Activated naive CD4-positive, alpha-beta T cell treated with Interleukin-2 at 50 U/mL for 16 hours (primary cell): ENCODE data around the gene RPS6KL1.

Source experiments
- DNase-seq: peaks from one replicate; pipeline ENCODE4 v3.0.0-alpha.2; 2020

RPS6KL1 gene

DNA sequence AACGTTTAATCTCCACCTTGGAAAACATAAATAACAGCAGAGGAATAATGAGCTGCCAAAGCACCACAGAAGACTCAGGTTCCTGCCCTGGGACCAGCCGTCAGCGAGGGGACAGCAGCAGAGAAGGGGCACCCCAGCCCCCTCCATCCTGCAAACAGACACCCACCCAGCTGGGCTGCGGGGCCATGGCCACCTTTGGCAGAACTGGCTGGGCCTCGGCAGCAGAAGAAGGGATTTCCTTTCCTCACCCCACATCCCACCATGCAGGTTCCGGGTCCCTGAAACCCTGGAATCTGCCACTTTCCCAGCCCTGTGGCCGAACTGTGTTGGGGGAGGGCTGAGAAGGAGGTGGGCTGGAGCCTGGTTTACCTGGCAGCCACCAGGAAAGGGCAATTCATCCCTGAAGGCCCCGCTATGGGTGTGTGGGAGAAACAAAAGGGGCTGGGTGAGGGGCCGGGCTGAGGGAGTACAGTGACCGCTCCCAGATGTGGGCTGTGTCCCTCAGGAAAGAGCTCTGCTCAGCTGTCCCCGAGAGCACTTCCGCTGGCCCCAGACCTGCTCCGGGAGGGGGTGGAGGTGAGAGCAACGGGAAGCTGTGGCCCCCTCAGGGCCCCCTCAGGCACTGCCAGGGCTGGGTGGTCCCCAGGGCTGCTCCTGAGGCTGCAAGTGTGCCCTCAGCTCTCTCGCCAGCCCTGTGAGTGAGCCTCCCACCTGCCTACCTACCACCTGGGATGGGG lies 28.6 kb upstream of the RPS6KL1 start:
- DNase-seq: no peak

DNA sequence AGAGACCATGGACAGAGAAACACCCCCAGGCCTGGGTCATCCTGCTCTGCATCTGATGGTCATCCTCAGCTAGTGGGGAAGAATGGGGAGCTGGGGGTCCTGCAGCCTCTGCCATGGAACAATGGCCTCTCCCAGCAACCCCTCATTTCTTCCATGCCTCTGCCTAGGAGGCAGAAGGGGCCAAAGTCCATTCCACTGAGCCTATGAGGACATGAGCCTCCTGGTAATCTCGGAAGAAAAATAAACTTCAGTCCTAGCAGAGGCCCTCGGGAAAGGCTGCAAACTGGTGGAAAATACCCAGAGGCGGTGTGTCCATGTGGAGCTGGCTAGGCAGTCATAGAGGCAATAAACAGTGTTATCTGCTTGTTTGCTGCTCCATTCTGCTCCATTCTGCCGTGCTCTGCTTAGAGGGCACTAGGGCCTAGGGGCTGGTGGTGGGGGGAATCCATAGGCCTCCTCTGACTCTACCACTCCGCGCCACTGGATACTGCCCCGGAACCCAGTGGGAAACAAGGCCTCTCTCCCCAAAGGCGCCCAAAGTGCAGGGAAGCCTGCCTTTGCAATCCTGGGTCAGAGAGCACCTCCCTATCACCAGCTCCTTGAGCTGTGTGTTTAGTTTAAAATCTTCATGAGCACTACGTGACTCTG lies 27.9 kb upstream of the RPS6KL1 start:
- DNase-seq: no peak

DNA sequence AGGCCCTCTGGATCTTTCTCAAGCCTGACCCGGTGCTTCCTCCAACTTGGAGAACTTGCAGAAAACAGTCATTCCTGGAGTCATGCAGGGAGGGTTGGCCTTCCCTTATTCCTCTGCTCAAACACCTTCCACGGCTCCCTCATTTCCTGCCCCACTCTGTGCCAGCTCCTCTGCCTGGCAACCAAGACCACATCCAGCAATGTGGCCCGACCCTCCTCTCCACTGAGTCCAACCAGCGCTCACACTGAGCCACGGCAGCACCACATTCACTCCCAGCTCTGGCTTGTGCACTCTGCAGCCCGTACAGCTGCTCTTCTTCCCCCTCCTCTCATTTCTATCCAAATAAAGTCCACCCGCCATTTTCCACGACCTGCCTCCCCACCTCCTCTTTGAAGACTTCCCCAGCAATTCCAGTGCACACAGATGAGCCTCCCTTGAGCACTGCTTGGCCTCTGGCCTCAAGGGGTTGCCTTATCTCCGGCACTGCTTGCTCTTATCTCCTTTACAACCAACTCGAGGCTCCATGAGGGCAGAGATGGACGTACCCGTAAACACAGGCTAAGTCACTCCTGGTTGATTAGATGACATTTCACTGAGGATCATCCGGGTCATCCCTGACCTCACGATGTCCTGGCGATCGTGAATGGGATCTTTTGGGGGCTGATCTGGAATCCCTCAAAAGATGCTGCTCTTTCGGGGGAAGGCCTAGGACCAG lies 27.0 kb upstream of the RPS6KL1 start:
- DNase-seq: no peak

DNA sequence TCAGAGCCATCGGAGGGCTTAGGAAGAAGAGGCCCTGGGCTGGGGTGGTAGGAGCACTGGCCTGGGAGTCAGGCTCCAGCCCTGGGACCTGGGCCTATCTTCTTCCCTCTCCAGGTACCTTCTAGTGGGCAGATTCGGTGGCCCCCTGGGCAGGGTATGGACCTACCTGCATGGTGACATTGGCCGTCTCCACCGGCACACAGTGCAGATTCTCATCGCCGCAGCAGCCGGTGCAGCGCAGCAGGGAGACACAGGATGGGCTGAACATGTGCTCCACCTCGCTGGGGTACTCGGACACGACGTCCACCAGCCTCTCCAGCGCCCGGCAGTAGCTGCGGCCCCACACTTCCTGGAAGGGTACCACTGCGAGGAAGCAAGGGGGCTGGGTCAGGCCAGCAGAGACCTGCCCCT lies 26.1 kb upstream of the RPS6KL1 start:
- DNase-seq: no peak

DNA sequence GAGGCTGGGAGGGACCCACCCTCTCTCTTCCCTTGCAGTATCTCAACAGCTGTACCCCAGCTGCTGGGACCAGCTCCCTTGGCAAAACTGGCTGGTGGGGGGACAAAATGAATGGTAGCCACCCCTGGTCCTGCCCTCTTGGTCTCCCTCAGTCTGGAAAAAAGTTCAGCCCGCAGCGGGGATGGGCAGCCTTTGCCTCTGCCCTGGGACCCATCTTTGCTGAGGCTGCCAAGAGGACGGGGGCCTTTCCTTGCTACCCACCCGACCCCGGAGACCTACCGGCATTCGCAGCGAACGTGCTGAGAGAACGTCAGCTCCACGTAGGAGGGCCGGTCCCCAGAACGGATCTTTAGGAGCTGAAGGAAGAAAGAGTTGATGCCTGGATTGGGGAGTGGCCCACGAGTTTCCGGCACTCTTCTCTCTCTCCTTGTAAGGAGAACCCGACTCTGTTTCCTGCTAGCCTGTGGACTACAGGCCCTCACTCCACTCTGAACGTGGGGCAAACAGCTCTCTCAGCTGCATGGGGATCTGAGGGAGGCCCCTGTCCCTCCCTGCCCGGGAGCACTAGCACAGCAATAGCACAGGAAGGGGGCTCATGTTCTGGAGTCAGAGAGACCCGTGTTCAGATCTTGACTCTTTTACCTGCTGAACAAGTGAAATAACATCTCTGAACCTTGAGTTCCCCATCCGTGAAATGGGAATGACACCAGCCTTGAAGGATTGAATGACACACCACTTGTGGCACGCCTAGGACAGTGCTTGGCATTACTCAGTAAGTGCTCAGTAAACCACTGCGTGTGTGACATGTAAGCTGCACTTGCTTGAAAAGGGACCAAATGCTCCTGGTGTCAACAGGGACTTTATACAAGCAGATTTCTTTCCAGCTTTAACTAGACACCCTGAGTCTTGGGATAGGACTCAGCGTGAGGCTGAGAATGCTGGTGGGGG lies 25.4 kb upstream of the RPS6KL1 start:
- no peak for DNase-seq

DNA sequence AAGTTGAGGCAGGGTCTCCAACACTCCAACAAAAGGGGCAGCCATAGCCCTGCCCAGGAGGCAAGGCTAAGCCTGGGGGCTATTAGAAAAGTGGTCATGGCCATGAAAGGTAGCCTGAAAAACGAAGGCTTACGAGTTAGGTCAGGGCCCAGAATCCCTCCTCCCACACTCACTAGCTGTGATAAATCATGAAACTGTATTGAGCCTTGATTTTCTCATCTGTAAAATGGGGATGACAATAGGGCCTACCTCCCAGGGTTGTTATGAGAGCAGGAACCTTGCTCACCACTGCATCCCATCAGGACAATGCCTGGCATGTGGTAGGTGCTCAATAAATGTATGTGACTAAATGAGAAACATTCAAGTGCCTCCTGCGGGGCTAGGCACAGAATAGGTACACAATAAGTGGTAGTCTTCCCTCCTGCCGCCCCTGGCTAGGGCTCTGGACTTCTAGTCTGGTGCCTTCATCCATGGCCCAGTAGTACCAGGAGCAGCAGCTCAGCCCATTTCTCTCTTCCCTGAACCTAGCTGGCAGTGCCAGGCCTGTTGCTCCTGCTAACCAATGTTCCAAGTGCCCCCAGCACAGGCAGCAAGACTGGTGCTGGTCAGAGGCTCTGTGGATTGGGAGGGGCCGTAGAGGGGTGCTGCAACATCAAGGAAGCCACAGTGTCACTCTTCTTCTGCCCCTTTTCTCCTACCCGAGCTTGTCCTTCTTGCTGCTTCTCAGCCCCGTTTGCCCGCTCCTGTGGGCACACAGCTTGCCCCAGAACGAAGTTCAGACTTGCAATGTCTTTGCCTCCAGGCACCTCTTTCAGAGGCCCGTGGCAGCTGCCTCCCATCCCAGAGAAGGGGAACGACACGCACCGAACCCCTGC lies 24.5 kb upstream of the RPS6KL1 start:
- DNase-seq: no peak

DNA sequence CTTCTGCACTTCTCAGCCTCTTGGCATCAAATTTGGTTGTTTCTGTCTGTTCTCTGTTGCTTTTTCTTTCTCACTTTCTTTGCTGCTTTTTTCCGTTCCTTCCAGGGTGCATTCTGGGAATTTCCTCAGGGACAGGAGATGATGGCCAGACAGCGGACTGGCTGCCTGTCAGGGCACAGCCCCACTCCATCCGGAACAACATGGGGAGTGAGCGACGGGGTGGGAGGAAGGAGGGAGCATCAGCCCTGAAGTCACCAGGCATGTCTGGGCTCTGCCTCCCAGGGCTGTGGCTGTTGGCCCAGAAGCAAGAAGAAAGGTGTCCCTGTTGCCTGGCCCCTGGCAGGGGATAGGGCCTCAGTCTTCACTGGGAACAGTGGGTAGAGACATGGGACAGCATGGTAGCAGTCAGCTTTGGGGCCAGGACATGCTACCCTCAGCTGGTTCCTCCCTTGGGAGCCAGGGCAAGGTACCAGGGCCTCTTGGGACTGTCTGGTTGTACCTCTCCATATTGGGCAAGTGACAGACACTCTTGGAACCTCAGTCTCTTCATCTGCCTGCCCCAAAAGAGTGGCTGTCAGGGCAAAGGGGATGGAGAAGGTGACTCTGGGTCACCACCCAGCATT lies 23.7 kb upstream of the RPS6KL1 start:
- no peak for DNase-seq

DNA sequence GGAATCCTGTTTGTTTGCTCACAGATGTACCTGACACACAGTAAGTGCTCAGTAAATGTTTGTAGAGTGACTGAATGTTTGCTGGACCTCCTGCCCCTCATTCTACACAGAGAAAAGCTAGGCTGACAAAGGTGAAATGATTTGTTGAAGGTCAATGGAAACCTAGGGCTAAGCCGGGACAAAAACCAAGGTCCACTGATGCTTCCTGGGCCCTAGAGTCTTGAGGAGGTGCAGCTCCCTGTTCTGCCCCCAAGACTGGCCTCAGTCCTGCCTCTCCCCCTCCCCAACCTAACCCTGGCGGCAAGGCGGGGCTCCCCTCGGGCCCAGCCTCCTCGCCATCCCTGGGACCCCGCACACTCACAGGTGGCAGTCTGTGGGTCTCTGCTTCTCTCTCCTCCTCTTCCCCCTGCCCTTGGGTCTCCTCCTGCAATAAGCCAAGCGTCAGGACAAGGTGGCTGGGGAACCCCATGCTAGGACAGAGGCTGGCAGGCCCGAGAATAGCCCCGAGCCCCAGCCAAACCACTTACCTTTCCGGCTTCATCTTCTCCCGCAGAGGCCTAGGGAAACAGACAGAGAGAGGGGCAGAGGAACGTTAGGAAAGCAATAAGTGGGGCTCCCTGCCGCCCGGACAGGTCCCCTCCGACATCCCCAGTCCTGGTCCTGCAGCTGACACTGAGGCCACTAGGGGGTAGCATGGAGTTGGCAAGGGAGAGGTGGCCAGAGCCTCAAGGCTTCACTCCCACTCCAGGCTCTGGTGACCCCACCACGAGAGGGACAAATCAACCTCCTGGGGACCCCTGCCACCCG lies 23.0 kb upstream of the RPS6KL1 start:
- peak; percentile 78 for DNase-seq

DNA sequence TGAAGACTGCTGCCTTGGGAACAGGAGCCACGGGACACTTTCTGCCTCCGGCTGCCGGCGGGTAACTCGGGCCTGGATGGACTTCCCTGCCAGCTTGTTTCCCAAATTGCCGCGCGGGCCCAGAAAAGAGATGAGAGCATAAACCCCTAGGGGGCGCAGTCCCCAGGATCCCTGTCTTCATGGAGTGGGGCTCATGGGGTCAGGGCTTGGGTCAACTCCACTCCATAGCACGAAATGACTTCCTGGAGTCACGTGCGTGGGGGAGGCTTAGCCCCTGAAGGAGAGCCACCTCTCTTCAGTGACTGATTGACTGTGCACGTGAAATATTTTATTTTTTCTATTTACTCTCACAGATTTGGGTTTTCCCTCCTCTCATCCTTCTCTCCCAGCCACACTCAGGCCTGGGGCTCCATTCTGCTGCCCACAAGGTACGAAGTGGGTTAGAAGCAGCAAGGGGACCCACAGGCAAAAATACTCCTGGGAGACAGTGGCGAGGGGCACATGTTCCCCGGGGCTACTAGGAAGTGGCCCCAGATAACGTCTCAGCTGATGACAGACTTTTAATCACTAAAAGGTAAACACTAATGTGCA lies 22.3 kb upstream of the RPS6KL1 start:
- no peak for DNase-seq

DNA sequence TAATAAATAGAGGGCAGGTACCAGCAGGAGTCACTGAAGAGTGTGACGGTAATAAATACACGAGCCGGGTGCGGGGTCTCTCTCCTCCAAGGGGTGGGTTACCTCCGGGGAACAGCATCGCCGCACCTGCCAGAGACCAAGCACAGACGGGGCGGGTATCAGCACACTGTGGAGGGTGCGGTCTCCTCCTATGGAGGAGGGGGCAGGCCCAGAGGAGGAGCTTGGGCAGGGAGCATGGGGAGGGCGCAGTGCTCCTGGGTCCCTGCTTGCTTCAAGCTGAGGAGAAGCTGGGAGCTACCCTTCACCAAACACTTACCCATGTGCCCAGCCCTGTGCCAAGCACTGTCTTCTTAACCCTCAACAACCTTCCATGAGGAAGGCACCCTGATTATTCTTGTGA lies 19.5 kb upstream of the RPS6KL1 start:
- no peak for DNase-seq

DNA sequence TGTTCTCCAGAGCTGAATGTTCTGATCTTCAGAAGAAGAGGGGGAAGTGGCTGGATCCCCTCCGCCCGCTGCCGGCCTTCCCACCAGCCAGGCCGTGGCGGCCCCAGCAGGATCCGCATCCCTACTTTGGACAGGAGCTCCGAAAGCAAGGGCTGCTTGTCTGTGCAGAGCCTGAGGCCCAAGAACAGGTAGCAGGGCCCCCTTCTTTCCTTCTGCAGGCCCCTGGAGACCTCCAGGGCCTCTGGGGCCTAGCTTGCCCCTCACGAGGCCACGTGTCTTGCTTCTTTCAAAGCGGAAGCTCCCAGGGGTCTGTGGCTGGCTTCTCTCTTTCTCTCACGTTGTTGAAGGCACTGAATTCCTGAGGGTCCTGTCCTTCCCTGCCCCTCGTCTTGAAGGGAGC lies 19.1 kb upstream of the RPS6KL1 start:
- DNase-seq: no peak

DNA sequence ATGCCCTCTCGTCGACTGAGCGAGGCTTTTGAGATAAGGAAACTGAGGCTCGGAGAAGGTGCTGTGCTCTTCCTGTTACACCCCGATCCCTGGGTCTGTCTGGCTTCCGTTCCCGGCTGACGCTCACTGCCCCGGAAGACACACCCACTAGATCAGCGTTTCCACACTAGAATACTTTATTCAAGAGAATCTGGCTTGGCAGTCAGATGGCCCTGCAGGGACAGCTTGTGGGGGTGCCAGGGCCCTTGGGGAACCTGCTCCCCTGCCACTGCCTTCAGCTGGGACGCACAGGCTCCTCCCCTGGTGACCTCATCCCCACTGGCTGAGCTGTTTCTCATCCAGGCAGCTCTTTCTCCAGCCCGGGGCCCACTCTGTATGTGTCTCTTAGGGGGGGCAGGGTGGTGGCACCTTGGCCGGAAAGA lies 18.6 kb upstream of the RPS6KL1 start:
- peak; percentile 66 for DNase-seq

DNA sequence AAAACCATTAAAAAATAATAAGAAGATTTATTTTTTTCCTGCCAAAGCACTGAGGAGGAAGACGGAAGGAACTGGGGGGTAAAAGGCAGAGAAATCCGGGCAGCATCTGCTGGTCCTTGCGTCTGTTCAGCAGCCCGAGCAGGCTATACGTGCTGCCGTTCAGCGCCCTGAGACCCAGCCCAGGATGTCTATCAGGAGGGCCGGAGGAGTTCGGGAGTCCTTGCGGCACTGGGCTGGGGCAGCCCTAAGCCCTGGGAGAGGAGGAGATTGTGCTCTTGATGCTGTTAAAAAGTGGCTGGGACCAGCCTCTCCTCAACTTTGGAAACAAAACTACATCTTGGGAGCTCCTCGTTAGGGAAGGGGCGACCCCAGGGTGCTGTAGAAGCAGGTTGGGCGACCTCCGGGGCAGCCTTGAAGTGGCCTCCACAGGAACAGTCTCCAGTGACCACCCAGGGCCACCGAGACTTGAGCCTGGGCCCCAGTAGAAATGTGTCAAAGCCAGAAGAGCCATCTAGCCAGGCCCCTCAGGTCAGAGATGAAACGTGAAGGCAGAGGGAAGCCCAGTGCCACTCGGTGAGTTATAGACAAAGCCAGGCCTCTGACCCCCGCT lies 18.0 kb upstream of the RPS6KL1 start:
- no peak for DNase-seq

DNA sequence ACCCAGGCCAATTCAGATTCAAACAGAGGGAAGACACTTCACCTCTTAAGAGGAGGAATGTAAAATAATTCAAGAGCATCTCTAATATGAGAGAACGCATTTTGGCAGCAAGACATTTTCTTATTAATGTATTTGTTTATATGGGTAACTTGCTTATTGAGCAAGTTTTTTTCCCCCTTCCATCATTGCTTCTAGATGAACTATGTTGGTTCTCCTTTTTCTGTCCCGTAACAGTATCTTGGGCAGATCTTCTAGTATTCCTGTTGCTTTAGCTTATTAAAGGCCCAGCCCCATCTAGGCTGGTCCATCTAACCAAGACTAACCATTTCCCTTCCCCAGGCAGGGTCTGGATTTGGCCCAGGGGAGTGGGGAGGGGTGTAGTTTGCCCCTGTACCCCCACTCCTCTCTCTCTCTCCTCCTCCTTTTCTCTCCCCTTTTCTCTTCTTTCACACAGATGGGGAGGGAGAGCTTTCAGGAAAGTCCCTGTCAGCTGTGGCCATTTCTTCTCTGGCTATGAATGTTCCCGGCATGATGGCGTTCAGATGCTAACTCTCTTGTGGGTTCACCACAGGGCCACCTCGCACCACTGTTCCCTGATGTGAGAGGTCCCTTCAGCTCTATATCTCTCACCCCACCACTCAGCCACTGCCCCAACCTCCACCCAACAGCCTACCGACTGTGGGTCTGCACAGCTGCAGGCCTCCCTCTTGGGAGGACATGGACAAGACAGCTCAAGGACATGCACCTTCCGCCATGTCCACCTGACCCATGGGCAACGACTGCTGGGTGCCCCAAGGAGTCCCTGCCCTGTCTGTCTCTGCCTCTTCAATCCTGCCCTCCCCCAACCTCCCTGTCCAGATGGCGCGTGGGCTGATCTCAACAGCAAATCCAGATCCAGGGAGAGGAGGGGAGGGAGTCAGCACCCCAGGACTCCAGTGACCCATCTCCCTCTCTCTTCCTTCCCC lies 15.8 kb upstream of the RPS6KL1 start:
- no peak for DNase-seq

DNA sequence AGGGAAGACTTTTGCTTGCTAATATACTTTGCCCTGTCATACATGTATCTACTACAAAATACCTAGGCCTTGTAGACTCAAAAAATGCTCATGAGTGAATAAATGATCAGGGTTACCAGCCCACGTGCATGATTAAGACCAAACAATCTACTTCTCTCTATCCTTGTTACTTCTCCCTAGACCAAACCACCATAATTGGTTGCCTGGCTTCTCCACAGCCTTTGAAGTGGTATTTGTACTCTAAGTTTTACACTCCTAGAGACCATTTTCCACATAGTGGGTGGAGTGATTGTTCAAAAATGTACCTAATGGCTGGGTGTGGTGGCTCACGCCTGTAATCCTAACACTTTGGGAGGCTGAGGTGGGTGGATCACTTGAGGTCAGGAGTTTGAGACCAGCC lies 14.1 kb upstream of the RPS6KL1 start:
- no peak for DNase-seq

DNA sequence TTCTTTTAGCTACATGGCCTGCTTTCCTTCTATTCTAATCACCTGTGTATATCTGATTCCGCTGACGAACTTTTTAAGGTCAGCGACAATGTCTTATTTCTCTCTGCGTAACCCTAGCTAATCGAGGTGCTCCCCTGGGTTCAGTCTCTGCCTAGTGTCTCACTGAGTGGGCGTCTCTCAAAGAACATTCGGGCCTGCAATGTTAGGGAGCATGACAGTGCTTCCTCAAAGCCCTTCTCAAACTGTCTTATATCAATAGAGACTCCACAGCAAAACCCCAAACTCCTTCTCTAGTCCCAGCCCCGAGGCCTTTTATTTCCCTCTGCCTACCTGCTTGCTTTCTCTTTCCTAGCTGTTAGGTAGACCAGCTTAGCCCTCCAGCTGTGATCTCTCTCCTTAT lies 13.7 kb upstream of the RPS6KL1 start:
- DNase-seq: no peak

DNA sequence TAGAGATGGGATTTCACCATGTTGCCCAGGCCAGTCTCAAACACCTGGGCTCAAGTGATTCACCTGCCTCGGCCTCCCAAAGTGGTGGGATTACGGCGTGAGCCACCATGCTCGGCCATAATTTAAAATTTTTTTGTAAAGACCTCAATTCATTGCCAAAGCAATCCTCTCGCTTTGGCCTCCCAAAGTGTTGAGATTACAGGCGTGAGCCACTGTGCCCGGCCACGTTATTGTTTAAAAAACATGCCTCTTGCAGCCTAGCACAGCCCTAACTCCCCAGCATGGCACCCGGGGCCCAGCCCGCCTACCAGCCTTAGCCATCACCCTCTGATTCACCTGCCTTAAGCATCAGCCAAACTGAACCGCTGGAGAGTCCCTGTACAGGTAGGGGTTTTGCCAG lies 13.1 kb upstream of the RPS6KL1 start:
- no peak for DNase-seq

DNA sequence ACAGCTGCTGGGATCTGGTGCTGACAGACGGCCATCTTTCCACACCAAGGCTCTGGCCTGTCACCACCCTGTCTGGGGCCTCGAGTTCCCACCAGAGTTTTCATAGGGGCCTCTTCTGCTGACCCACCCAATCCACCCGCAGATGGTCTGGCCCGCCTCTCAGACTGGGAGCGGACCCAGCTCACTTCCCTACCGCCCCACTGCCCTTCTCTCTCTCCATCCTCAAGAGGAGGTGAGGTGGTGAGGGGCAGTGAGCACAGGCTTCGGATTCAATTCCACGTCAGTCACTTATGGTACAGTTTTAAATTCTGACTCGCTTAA lies 12.3 kb upstream of the RPS6KL1 start:
- no peak for DNase-seq
